Heart left ventricle (tissue), 13 donors: ENCODE results near the gene ATXN7.

ENCODE experiments used
- CTCF ChIP-seq, 12 donors: fragments of 200-600 bp; sonication (generic) in 4 of 12; IDR thresholded peaks; one replicate each; pipeline versions ENCODE4 v1.5.0 to v1.8.0; 2018 to 2022; ENCODE audit warnings: antibody characterized with exemption in 12 of 12, mild to moderate bottlenecking in 5 of 12
- POLR2A ChIP-seq, 2 donors: fragments of 450-650 bp; IDR thresholded peaks; one replicate each; pipeline ENCODE4 v1.6.1; 2017; ENCODE audit warnings: antibody characterized with exemption in 2 of 2, mild to moderate bottlenecking in 2 of 2, moderate library complexity in 2 of 2
- donor health status: ischemic (EF 13 %, LVEDD 7.1; RV severe dilation, severe dysfunction).
- donor health status: DM: no; HTN: yes; CAD: no.
- donor health status: DM: no; HTN: no; CAD: no.
- donor health status: ischemic (EF 25% LVEDD 6.9; RV normal size, moderate dysfunction).
- donor health status: ischemic (EF 25% LVEDD 5.7; RV mildly dilated, moderate dysfunction).
- donor health status: ischemic (EF 35%, LVEDD 5.7; RV mildly dilated, moderate dysfunction).
- donor health status: nonischemic (EF 11% LVEDD 7.7; RV severe dilation, severe dysfunction).
- donor health status: DM: yes; HTN: yes; CAD: no.
- donor health status: PGD.
- donor health status: ischemic (EF 29% LVEDD 5.4; RV normal size, mild dysfunction).
- donor health status: nonischemic (EF 23%, LVEDD 6.1; RV moderate dilation, normal function).

GRCh38 chr3:64010199-64010598, 146.5 kb downstream of the ATXN7 start:
- TF ChIP-seq CTCF (IDR thresholded peaks at IDR 0.05) = no peak
- TF ChIP-seq POLR2A (IDR thresholded peaks at IDR 0.05) = no peak
